Skeletal muscle cell (primary cell): ENCODE measurements around the gene MT1H.
"Not testable (repeated sequence)": the region's sequence is repeated elsewhere in the genome, so short reads cannot be mapped to it uniquely, and the experiment has no call there.

Source experiments
- DNase-seq: peaks from one replicate; pipeline ENCODE4 v3.0.0-alpha.2; 2010; ENCODE audit warnings: low read depth
- H3K4me3 ChIP-seq: 2 replicates; pipeline ENCODE4 v1.5.1; 2011; ENCODE audit warnings: low read depth, mild to moderate bottlenecking, control low read depth, low read length, moderate library complexity

Gene MT1H

DNA sequence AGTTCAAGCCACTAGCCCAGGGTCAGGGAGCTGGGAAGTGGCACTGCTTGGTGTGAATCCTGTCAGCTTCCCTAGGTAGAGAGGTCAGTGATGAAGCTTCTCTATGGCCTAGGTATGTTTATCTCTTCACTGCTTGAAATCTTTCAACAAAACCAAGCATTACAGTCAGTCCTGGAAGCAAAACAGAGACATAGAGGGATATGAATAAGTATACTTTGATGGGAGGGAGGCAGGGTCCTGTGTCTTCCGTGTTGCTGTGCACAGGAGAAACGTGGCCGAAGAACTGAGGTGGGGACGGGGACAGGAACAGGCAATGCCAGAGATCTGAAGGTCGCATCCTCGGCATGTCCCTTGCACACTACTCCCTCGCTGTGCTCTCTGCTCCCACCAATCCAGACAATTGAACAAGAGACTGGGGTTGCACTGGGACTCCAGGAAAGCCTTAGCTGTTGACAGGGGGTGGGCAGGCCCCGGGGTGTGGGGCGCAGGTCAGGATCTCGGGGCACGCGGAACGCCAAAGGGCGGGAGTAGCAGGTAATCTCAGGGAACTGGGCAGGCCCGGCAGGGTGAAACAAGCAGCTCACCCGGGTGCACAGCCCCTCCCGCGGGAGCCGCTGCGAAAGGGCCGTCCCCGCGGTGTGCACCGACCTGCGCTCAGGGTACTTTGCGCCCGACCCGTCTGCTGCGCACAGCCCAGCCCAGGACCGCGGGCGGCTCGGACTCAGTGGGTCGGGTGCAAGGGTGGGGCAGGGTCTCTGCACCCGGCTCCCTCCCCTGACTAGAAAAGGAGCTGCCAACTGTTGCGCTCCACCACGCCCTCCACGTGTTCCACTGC is at the start of gene MT1H:
Gene MT1H (plus strand): TSS at position 810 of the 835 bp plus-strand sequence. CDS start 71 bp downstream, outside the sequence.
- no peak for DNase-seq

DNA sequence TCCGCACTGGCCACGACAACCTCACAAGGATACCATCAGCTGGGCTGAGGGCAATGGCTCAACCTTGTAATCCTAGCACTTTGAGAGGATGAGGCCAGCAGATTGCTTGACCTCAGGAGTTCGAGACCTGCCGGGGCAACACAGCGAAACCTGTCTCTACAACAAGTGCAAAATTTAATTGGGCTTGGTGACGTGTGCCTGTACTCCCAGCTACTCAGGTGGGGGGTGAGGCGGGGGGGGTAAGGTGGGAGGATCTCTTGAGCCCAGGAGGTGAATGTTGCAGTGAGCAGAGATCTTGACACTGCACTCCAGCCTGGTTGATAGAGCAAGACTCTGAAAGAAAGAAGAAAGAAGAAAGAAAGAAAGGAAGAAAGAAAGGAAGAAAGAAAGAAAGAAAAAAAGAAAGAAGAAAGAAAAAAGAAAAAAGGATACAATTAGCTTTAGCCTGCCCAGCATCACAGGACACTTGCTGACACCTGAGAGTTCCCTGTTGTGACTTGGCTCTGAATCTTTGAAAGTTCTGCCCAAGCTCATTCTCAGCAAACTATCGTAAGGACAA is 49.2 kb upstream of the MT1H start:
- DNase-seq = no peak
- H3K4me3 ChIP-seq = no peak overlapping the region

More for the DNA sequence above, at the start of gene MT1H:
- no peak within 1 kb of the TSS for H3K4me3 ChIP-seq

DNA sequence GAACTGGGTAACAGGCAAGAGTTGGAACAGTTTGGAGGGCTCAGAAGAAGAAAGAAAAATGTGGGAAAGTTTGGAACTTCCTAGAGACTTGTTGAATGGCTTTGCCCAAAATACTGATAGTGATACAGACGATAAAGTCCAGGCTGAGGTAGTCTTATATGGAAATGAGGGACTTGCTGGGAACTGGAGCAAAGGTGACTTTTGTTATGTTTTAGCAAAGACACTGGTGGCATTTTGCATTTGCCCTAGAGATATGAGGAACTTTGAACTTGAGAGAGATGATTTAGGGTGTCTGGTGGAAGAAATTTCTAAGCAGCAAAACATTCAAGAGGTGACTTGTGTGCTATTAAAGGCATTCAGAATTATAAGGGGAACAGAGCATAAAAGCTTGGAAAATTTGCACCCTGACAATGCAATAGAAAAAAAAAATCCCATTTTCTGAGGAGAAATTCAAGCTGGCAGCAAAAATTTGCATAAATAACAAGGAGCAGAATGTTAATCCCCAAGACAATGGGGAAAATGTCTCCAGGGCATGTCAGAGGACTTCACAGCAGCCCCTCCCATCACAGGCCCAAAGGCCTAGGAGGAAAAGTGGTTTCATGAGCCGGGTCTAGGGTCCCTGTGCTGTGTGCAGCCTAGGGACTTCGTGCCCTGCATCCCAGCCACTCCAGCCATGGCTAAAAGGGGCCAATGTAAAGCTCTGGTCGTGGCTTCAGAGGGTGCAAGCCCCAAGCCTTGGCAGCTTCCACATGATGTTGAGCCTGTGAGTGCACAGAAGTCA is 47.8 kb upstream of the MT1H start:
- not testable (repeated sequence) for DNase-seq, H3K4me3 ChIP-seq

DNA sequence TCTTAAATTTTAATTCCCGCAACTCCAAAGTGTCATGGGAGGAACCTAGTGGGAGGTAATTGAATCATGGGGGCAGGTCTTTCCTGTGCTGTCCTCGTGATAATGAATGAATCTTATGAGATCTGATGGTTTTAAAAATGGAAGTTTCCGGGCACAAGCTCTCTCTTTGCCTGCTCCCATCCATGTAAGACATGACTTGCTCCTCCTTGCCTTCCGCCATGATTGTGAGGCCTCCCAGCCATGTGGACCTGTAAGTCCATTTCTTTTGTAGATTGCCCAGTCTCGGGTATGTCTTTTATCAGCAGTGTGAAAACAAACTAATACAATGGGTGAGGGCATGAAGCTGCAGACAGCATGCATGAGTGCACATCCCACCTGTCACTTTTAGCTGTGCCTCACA is 46.4 kb upstream of the MT1H start:
- not testable (repeated sequence) for H3K4me3 ChIP-seq

DNA sequence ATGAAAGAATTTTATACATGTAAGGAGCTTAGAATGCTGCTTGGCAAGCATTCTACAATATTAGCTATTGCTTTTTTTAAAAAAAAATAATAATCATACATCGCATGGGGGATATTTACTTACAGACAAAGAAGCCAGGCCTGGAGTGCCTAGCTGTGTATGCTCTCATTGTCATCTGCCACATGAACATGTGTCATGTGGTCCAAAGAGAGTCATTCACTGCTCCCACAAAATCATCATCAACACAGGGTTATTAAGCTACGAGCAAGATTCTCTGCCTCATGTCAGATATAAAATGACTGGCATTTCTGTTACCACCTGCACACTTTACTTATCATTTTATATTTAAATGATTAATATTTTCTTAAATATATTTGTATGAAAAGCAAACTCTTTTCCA is 46.0 kb upstream of the MT1H start:
- DNase-seq = no peak
- H3K4me3 ChIP-seq = no peak overlapping the region

More for the DNA sequence above, 46.4 kb upstream of the MT1H start:
- DNase-seq = not testable (repeated sequence)

GRCh38 chr16:56625140-56625942 is 44.3 kb upstream of the MT1H start, which contains the start of gene MT1E:
Gene MT1E, plus strand, starts transcription at chr16:56625781. Its CDS starts 71 bp downstream, at chr16:56625852.
- DNase-seq = peak; percentile 49
- H3K4me3 ChIP-seq = peak within 1 kb of the TSS; percentile 72

DNA sequence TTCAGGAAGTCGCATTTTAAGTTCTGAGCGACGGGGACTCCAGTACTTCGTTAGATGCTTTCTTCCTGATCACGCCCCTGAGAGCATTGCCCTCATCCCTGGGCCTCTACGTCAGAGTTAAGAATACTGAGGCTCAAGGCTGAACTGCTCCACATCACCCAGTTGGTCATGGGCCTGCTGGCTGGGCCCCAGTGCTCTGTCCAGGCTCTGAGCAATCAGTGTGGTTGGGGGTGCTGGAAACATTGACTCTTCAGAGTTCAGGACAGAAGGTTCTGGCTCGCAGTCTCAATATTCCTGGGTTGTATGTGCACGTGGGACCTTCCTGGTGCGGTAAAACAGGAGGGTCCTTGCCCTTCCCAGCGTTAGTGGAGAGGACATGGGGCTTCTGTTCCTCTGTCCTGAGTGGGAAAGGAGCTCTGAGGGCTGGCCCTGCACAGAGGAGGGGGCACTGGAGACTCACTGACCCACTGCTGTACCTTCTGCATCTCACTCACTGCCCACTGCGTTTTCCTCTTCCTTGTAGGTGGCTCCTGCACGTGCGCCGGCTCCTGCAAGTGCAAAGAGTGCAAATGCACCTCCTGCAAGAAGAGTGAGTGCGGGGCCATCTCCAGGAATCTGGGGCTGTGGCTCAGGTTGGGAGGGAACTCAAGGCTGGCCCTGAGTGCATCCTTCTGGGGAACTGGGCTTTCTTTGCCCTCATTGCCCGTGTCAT is 43.5 kb upstream of the MT1H start:
- DNase-seq = peak; percentile 51

GRCh38 chr16:56626685-56627084 is 42.9 kb upstream of the MT1H start:
- peak overlapping the region; percentile 72 for H3K4me3 ChIP-seq
- no peak for DNase-seq

More for the DNA sequence above, 43.5 kb upstream of the MT1H start:
- peak overlapping the region; percentile 72 for H3K4me3 ChIP-seq

DNA sequence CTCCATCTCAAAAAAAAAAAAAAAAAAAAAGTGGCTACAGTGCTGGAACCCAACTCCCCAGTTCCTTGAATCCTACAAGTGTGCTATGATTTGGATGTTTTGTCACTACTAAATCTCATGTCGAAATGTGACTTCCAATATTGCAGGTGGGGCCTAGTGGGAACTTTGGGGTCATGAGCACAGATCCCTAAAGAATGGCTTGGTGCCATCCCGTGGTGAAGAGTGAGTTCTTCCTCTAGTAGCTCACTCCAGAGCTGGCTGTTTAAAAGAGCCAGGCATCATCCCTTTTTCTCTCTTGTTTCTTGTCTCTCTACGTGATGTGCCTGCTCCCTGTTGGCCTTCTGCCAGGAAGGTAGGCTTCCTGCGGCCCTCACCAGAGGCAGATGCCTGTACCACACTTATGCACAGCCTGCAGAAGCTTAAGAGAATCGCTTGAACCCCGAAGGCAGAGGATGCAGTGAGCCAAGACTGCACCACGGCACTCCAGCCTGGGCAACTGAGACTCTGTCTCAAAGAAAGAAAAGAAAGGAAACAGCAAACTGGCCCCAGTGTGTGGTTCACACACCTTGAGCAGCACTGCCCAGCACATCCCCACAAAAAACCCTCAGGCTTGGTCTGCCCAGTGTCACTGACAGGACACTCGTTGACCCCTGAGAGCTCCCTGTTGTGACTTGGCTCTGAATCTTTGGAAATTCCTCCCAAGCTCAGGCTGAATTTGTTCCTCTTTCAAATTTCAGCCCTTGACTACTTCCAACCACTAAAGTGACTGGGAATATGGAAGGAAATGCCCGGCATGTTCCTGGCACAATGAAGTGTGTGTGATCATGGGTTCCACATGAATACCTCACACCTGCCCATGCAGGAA is 40.9 kb upstream of the MT1H start:
- no peak overlapping the region for H3K4me3 ChIP-seq
- no peak for DNase-seq

DNA sequence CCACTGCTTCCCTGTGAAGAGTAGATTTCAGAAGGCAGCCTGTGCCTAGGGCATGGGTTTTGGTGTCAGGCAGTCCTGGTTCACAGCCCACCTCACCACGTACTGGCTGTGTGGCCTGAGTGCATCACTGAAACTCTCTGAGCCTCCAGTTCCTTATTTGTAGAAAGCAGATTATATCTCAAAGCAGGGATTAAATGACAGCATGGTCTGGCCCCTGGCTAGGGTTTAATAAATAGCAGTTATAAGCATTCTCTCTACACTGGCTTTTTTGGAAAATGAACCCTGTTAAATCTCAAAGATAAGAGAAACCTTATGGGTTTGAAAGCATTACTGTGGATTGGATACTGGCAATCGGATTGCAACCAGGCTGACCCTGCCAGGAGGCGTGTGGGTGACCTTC is 40.1 kb upstream of the MT1H start:
- no peak overlapping the region for H3K4me3 ChIP-seq
- DNase-seq = no peak

DNA sequence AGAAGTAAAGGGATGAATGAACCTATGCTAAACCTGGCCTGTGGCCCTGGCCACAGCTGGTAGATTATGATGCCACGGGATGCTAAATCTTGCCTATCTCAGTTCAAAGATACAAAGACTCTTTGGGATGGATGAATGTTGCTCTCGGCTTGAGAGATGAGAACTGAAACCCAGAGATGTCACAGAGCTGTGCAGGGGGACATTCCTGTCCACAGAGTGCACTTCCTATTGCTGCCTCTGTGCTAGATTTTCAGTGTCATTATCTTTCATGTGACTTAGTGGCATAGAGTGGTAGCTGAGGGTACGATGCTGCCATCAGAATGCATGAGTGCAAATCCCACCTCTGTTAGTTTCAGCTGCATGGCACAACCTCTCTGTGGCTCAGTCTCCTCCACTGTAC is 39.5 kb upstream of the MT1H start:
- DNase-seq = no peak
- H3K4me3 ChIP-seq = no peak overlapping the region

- DNase-seq = no peak
- no peak overlapping the region for H3K4me3 ChIP-seq
These were observed 38.4 kb upstream of the MT1H start for GRCh38 chr16:56631197-56631596.

DNA sequence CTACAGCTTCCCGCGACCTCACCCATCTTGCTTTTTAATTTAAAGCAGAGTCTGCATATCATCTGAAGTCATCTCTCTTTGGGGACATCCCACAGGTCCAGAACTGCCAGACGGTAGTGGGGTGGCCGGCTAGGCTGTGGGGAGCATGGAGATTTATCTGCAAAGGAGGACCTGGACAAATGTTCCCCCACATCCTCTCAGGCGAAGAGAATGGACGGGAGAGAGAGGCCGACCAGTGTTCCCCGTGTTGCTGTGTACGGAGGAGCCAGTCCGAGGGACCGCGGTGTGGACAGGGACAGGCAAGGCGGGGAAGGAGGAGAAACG is 37.8 kb upstream of the MT1H start:
- peak overlapping the region; percentile 42 for H3K4me3 ChIP-seq
- no peak for DNase-seq

DNA sequence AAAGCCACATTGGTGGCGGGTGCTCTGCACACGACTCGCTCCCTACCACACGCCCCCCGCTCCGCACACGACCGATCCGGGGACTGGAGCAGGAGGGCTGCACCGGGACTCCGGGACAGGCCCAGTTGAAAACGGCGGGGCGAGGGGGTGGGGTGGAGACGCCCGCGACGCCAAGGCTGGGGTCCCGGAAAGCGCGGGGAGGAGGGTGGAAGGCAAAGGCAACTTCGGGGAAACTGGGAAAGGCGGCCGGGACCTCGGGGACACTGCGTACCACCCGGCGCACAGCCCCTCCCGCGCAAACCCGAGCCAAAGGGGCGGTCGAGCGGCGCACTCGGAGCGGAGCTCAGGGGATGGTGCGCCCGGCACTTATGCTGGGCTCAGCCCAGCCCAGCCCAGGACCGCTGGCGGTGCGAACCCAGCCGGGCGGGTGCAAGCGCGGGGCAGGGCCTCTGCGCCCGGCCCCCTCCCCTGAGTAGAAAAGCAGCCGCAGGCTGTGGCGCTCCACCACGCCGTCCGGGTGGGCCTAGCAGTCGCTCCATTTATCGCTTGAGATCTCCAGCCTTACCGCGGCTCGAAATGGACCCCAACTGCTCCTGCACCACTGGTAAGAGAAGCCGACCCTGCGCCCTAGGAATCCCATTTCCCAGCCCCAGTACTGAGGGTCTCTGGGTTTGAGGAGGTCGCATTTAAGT is 37.3 kb upstream of the MT1H start, which contains the start of gene MT1M:
Gene MT1M (plus strand): TSS at position 504 of the 692 bp plus-strand sequence. CDS start 73 bp downstream, at position 577.
- peak within 1 kb of the TSS; percentile 42 for H3K4me3 ChIP-seq
- no peak for DNase-seq

- no peak for DNase-seq
- H3K4me3 ChIP-seq = no peak overlapping the region
These were observed 36.7 kb upstream of the MT1H start for GRCh38 chr16:56632848-56633365.

DNA sequence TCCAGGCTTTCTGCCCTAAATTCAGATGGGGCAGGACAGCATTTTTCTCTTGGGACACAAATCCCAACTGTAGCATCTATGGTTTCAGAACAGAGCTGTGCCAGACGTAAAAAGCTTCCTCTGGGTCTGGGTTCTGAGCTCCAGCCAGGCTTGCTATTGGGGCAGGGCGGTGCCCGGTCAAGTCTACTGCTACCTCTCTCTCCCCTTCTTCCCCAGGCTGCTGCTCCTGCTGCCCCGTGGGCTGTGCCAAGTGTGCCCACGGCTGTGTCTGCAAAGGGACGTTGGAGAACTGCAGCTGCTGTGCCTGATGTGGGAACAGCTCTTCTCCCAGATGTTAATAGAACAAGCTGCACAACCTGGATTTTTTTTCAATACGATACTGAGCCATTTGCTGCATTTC is 36.1 kb upstream of the MT1H start:
- no peak overlapping the region for H3K4me3 ChIP-seq
- no peak for DNase-seq
